Stimulated activated naive CD8-positive, alpha-beta T cell treated with anti-CD3 and anti-CD28 coated beads, Interleukin-15, Interleukin-2, amounts not matched to agents 100 ng/mL and 50 ng/mL, for 24 hours (primary cell): ENCODE data around the gene VWA3B.
"Not testable (repeated sequence)": the region's sequence is repeated elsewhere in the genome, so short reads cannot be mapped to it uniquely, and the experiment has no call there.

Experiments
- H3K27ac Mint-ChIP-seq: one replicate; pipeline ENCODE4 v1.8.0; 2021; ENCODE audit warnings: mild to moderate bottlenecking, mixed read lengths
- H3K27me3 Mint-ChIP-seq: one replicate; pipeline ENCODE4 v1.8.0; 2021; ENCODE audit warnings: mixed read lengths
- H3K36me3 Mint-ChIP-seq: one replicate; pipeline ENCODE4 v1.8.0; 2021; ENCODE audit warnings: low read depth, mixed read lengths
- H3K4me1 Mint-ChIP-seq: one replicate; pipeline ENCODE4 v1.8.0; 2021; ENCODE audit warnings: low read depth, mixed read lengths
- H3K4me3 Mint-ChIP-seq: one replicate; pipeline ENCODE4 v1.8.0; 2021; ENCODE audit warnings: mild to moderate bottlenecking, mixed read lengths
- H3K9me3 Mint-ChIP-seq: one replicate; pipeline ENCODE4 v1.8.0; 2021; ENCODE audit warnings: mixed read lengths

Gene VWA3B

DNA sequence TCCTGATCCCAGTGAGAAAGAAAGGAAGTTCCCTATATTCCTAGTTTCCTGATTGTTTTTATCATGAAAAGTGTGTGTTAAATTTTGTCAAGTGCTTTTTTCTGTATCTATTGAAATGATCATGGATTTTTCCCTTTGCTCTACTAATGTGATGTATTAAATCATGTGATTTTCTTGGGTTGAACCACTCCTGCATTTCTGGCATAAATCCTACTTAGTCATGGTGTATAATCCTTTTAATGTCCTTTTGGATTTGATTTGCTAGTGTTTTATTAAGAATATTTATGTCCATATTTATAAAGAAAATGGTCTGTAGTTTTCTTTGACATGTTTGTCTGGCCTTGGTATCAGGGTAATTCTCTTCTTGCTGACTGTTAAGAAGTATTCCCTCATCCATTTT lies 171.9 kb downstream of the VWA3B start:
- Mint-ChIP-seq H3K36me3 (peaks cover 11% of the 10 kb centered on the region), H3K27me3 (peaks cover 48% of the 10 kb centered on the region), H3K27ac (no peak overlapping the region), H3K4me3 (no peak overlapping the region), H3K9me3 (peaks cover 24% of the 10 kb centered on the region), H3K4me1 (no peaks in the 10 kb centered on the region)

GRCh38 chr2:98263362-98263761 lies 176.4 kb downstream of the VWA3B start:
- Mint-ChIP-seq H3K36me3 (peaks cover 11% of the 10 kb centered on the region), H3K9me3 (peaks cover 35% of the 10 kb centered on the region), H3K27me3 (peaks cover 46% of the 10 kb centered on the region), H3K27ac (no peak overlapping the region), H3K4me3 (no peak overlapping the region), H3K4me1 (no peaks in the 10 kb centered on the region)

DNA sequence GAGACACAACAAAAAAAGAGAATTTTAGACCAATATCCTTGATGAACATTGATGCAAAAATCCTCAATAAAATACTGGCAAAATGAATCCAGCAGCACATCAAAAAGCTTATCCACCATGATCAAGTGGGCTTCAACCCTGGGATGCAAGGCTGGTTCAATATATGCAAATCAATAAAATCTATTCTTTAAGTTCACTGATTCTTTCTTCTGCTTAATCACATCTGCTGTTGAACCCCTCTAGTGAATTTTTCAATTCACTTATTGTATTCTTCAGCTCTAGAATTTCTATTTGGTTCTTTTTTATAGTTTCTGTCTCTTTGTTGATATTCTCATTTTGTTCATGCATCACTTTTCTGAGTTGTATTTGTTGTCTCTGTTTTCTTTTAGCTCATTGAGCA lies 181.3 kb downstream of the VWA3B start:
- Mint-ChIP-seq H3K9me3 (peaks cover 27% of the 10 kb centered on the region), H3K27me3 (peaks cover 21% of the 10 kb centered on the region)
- not testable (repeated sequence) for H3K36me3 Mint-ChIP-seq, H3K4me1 Mint-ChIP-seq, H3K27ac Mint-ChIP-seq, H3K4me3 Mint-ChIP-seq

GRCh38 chr2:98269274-98269673 lies 182.3 kb downstream of the VWA3B start:
- Mint-ChIP-seq H3K36me3 (no peaks in the 10 kb centered on the region), H3K27me3 (peaks cover 18% of the 10 kb centered on the region), H3K9me3 (peaks cover 17% of the 10 kb centered on the region), H3K27ac (no peak overlapping the region), H3K4me3 (no peak overlapping the region), H3K4me1 (no peaks in the 10 kb centered on the region)

DNA sequence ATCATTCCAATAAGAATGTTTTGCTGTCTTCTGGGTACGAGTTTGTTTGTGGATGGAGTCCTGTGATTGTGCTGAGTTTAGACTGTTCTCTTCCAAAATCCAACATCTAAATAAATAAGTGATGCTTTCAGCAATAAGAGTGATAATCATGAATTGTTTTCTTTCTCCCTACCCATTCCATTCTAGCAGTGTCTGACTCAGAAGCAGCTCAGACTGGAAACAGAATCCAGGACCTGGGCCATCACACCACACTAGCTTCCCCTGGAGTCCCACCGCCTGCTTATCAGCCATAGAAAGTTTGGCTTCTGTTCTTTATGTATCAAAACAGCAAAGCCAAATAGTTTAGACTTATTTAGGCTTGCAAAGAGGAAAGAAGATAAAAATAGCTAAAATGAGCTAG lies 182.9 kb downstream of the VWA3B start:
- no peaks in the 10 kb centered on the region for H3K4me1 Mint-ChIP-seq
- H3K4me3 Mint-ChIP-seq: no peak overlapping the region
- no peak overlapping the region for H3K27ac Mint-ChIP-seq
- no peaks in the 10 kb centered on the region for H3K36me3 Mint-ChIP-seq
- peaks cover 11% of the 10 kb centered on the region for H3K9me3 Mint-ChIP-seq
- H3K27me3 Mint-ChIP-seq: peaks cover 21% of the 10 kb centered on the region

GRCh38 chr2:98277162-98277859 lies 190.3 kb downstream of the VWA3B start:
- Mint-ChIP-seq H3K36me3 (no peaks in the 10 kb centered on the region), H3K27ac (no peak overlapping the region), H3K4me3 (no peak overlapping the region), H3K27me3 (peaks cover 42% of the 10 kb centered on the region), H3K9me3 (no peaks in the 10 kb centered on the region), H3K4me1 (no peaks in the 10 kb centered on the region)

- H3K27me3 Mint-ChIP-seq: peaks cover 43% of the 10 kb centered on the region
- no peak overlapping the region for H3K27ac Mint-ChIP-seq
- no peaks in the 10 kb centered on the region for H3K4me1 Mint-ChIP-seq
- H3K9me3 Mint-ChIP-seq: no peaks in the 10 kb centered on the region
- no peaks in the 10 kb centered on the region for H3K36me3 Mint-ChIP-seq
- no peak overlapping the region for H3K4me3 Mint-ChIP-seq
Observed at GRCh38 chr2:98278074-98278473, 191.1 kb downstream of the VWA3B start.

DNA sequence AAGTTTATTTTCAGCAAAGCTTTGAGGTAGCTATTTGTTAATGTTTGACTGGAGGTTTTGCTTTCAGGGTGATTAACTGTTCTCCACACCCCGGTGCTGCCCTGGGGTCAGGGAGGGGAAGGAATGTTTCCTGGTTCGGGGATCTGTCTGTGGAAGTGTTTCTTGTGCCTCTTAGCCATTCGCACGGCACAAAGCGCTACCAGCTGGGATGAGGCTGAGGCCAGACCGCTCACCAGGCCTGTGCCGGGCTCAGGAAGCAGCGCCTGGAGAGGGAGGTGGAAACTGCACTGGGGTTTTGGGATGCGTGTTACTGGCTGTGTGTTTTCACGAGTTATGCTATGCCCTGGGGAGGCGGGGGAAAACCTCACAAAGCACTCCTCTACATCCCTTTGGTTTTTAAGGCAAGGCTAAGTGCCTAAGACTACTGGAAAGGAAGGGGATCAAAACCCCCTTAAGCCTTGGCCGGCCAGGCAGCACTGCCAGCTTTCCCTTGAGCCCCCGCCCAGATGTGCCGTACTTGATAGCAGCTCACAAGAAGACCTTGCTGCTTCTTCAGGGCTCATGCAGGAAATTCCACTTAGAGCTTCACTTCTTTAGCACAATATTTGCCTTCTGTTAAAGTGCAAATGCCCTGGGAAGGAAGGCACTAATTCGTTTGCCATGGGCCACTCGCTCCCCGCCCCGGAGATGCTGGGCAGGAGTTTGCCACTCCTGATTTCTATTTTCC lies 193.6 kb downstream of the VWA3B start:
- Mint-ChIP-seq H3K36me3 (no peaks in the 10 kb centered on the region), H3K4me3 (no peak overlapping the region), H3K27me3 (peaks cover 31% of the 10 kb centered on the region), H3K9me3 (no peaks in the 10 kb centered on the region), H3K4me1 (no peaks in the 10 kb centered on the region), H3K27ac (no peak overlapping the region)

- Mint-ChIP-seq H3K27ac (no peak overlapping the region), H3K4me3 (no peak overlapping the region), H3K36me3 (no peaks in the 10 kb centered on the region), H3K4me1 (no peaks in the 10 kb centered on the region), H3K27me3 (peaks cover 38% of the 10 kb centered on the region), H3K9me3 (peaks cover 2% of the 10 kb centered on the region)
Observed at GRCh38 chr2:98281607-98282006, 194.6 kb downstream of the VWA3B start.

GRCh38 chr2:98282109-98282508 lies 195.1 kb downstream of the VWA3B start:
- H3K9me3 Mint-ChIP-seq: peaks cover 6% of the 10 kb centered on the region
- no peak overlapping the region for H3K4me3 Mint-ChIP-seq
- H3K36me3 Mint-ChIP-seq: no peaks in the 10 kb centered on the region
- no peaks in the 10 kb centered on the region for H3K4me1 Mint-ChIP-seq
- H3K27me3 Mint-ChIP-seq: peaks cover 43% of the 10 kb centered on the region
- H3K27ac Mint-ChIP-seq: no peak overlapping the region

- Mint-ChIP-seq H3K4me1 (no peaks in the 10 kb centered on the region), H3K4me3 (no peak overlapping the region), H3K36me3 (no peaks in the 10 kb centered on the region), H3K9me3 (peaks cover 14% of the 10 kb centered on the region), H3K27ac (no peak overlapping the region), H3K27me3 (peaks cover 40% of the 10 kb centered on the region)
Observed at GRCh38 chr2:98293030-98293429, 206.1 kb downstream of the VWA3B start.

- Mint-ChIP-seq H3K27ac (no peak overlapping the region), H3K9me3 (peaks cover 14% of the 10 kb centered on the region), H3K27me3 (peaks cover 34% of the 10 kb centered on the region), H3K4me1 (no peaks in the 10 kb centered on the region), H3K36me3 (no peaks in the 10 kb centered on the region), H3K4me3 (no peak overlapping the region)
Observed at GRCh38 chr2:98293931-98294687, 207.1 kb downstream of the VWA3B start.

DNA sequence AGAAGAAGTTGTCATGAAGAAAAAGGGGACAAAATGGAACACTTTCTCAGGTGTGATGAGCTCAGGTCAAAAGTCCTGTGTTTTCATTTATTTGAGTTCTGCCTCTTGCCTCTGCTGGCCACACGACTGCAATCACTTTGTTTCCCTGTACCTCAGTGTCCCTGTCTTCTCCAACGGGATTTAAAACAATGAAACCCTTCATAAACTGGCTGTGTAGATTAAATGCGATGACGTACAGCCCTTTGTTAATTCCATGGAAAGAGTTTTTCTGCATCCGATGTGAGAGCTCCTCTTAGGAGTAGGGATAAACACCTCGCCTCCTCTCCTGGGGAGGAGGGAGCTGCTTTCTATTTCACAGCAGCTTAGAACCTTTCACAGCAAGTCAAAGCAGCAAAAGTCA lies 207.7 kb downstream of the VWA3B start:
- no peaks in the 10 kb centered on the region for H3K4me1 Mint-ChIP-seq
- H3K27ac Mint-ChIP-seq: no peak overlapping the region
- H3K36me3 Mint-ChIP-seq: no peaks in the 10 kb centered on the region
- peaks cover 12% of the 10 kb centered on the region for H3K9me3 Mint-ChIP-seq
- peaks cover 39% of the 10 kb centered on the region for H3K27me3 Mint-ChIP-seq
- no peak overlapping the region for H3K4me3 Mint-ChIP-seq

DNA sequence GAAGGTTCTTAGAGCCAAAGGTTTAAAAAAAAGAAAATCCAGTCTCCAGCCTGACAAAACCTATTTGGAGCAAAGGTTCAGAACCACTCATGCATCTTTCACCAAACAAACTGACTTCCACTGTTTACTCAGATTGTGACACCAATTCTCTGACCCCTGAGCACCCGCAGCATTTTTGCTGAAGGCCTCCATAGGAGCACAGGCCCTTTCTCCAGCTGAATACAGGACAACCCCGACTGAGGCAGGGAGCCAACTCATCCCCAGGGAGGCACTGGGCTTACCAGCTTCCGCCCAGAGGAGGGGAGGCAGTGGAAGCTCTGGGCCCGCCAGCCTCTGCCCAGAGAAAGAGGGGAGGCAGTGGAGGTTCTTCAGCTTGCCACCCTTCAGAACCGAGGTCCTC lies 208.3 kb downstream of the VWA3B start:
- no peaks in the 10 kb centered on the region for H3K4me1 Mint-ChIP-seq
- peaks cover 35% of the 10 kb centered on the region for H3K27me3 Mint-ChIP-seq
- no peaks in the 10 kb centered on the region for H3K36me3 Mint-ChIP-seq
- H3K9me3 Mint-ChIP-seq: peaks cover 6% of the 10 kb centered on the region
- H3K27ac Mint-ChIP-seq: no peak overlapping the region
- H3K4me3 Mint-ChIP-seq: no peak overlapping the region

DNA sequence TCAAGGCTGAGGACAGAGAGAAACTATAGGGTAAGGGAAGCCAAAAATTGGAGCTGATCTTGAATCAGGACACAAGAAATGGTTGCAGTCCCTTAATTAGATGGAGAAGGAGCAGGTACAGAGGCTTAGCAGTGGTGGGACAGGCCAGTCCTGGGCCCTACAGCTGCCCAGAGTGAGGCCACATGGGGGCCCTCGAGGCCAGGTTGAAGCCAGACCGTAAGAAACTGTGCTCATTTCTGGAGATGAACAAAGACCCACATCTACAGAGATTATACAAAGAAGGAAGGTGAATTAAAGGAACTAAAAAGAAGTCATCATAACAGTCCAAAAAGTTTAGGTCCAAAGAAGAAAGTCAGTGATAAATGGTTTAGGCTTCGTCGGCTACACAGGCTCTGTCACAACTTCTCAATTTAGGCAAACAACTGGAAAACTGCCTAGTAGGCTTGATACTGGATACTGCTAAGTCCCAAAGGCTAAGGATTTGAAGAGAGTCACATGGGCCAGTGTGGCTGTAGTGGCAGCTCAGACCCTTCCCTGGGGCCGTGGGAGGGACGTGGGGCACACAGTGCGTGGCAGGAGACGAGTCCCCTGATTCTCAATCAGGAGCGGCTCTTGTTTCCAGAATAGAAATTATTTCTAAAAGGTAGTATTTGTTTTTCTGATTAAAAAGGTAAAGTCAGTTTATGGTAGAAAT lies 208.9 kb downstream of the VWA3B start:
- no peaks in the 10 kb centered on the region for H3K36me3 Mint-ChIP-seq
- H3K27ac Mint-ChIP-seq: no peak overlapping the region
- no peaks in the 10 kb centered on the region for H3K4me1 Mint-ChIP-seq
- H3K9me3 Mint-ChIP-seq: peaks cover 3% of the 10 kb centered on the region
- H3K27me3 Mint-ChIP-seq: peaks cover 32% of the 10 kb centered on the region
- no peak overlapping the region for H3K4me3 Mint-ChIP-seq
